ENCODE results near the gene LGALS3.

Gene LGALS3

GRCh38 chr14:55194656-55195355, 65.8 kb downstream of the LGALS3 start:
- DNase-seq: no peak

All from CD4-positive, alpha-beta T cell treated with Interleukin-17A for 4 hours (primary cell).